ENCODE results near the gene MCRIP2. TPM values are rescaled to one million over a fixed set of nuclear protein-coding genes. Genes with fewer than 3 reads are reported as not detected.

The MCRIP2 gene
- total and polyA plus RNA-seq, 9 of the 15 experiments (the other 6 are each of a cell fraction or from before 2014, with no cell fraction given), result 0.80 to 120 (median 35.2) TPM

- TF ChIP-seq SIN3A (IDR thresholded peaks at IDR 0.05; ENCODE audit: borderline replicate concordance in 2 of 2, control insufficient read depth in 1 of 2, low read depth in 2 of 2, low read length in 2 of 2) (peak in 1 of 2 experiments; percentile 57; a peak in 1 of 4 replicates), ZNF644 (tag; IDR thresholded peaks at IDR 0.05; ENCODE audit: low read depth) (no peak), RBFOX2 (IDR thresholded peaks at IDR 0.05; ENCODE audit: low read depth, low read length) (peak; percentile 74), SMAD3 (CRISPR knock-in tag; conservative IDR thresholded peaks at IDR 0.05) (no peak), TRIM24 (IDR thresholded peaks at IDR 0.05) (no peak), ZNF586 (CRISPR knock-in tag; conservative IDR thresholded peaks at IDR 0.05) (no peak), MAFF (IDR thresholded peaks at IDR 0.05; ENCODE audit: low read length) (no peak), MYNN (IDR thresholded peaks at IDR 0.05) (peak; percentile 11; the same call in 1 of the 2 replicates), MYNN (CRISPR knock-in tag; IDR thresholded peaks at IDR 0.05) (no peak), HDAC1 (IDR thresholded peaks at IDR 0.05) (no peak), KDM1A (IDR thresholded peaks at IDR 0.05) (no peak), ZBTB17 (CRISPR knock-in tag; IDR thresholded peaks at IDR 0.05) (no peak), ZNF444 (CRISPR knock-in tag; IDR thresholded peaks at IDR 0.05) (no peak), BACH1 (tag; IDR thresholded peaks at IDR 0.05) (no peak), CXXC5 (CRISPR knock-in tag; IDR thresholded peaks at IDR 0.05) (peak; percentile 47), FIP1L1 (IDR thresholded peaks at IDR 0.05; ENCODE audit: low read depth, low read length, poor library complexity, severe bottlenecking) (peak; percentile 13), FOS (IDR thresholded peaks at IDR 0.05; ENCODE audit: extremely low read depth, insufficient read length) (no peak), MTF1 (CRISPR knock-in tag; IDR thresholded peaks at IDR 0.05; ENCODE audit: borderline replicate concordance) (no peak), ZNF518B (CRISPR knock-in tag; IDR thresholded peaks at IDR 0.05) (no peak), ZNF639 (CRISPR knock-in tag; conservative IDR thresholded peaks at IDR 0.05 in 1 of 2, IDR thresholded peaks at IDR 0.05 in 1 of 2) (no peak), ELF4 (CRISPR knock-in tag; IDR thresholded peaks at IDR 0.05) (no peak), TCF15 (CRISPR knock-in tag; IDR thresholded peaks at IDR 0.05) (no peak), MED1 (CRISPR knock-in tag; IDR thresholded peaks at IDR 0.05; ENCODE audit: borderline replicate concordance) (no peak), HMGN3 (IDR thresholded peaks at IDR 0.05; ENCODE audit: borderline replicate concordance, extremely low read depth, insufficient read length, low read depth, low read length) (peak; percentile 54)
Measured at GRCh38 chr16:660459-661183, 19.0 kb downstream of the MCRIP2 start (continued).
